Right hindlimb (tissue), 1 donor: Measurements from ENCODE around the gene ANKMY1.
"Not testable (repeated sequence)": the region's sequence is repeated elsewhere in the genome, so short reads cannot be mapped to it uniquely, and the experiment has no call there.

Experiments used
- DNase-seq: peaks from one replicate; pipeline ENCODE4 v3.0.0-alpha.2; 2018

Gene ANKMY1

DNA sequence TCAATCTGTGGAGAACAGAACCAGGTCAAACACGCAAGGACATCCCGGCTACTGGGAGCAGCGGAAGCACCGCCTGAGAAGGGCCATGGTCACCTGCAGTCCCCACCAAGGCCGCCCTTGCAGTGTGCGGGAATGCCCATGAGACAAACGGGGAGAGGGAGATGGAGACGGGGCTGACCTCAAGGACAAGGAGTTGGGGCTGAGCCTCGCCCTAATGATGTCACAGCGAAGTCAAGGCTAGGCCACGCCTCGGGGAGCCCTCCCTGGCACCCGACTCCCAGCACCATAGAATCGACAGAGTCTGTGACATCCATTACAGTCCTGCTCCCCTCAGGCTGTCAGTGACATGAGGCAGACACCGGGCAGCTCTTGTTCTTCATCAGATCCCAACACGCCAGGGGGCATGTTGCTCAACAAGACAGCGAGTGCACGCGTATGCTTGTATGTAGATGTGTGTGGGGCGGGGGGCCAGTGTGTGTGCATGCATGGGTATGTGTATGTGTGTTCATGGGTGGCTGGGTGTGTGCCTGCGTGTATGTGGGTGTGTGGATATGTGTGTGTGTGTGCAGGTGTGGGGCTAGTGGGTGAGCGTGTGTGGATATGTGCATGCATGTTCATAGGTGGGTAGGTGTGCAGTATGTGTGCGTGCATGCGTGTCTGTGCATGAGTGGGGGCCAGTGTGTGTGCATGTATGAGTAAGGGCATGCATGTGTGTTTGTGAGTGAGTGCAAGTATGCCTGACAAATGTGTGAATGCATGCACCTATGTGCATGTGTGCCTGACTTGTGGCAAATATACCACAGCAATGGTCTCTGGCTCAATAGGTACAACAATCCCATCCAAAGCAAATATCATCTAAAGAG, 57.0 kb downstream of the ANKMY1 start:
- DNase-seq: no peak

DNA sequence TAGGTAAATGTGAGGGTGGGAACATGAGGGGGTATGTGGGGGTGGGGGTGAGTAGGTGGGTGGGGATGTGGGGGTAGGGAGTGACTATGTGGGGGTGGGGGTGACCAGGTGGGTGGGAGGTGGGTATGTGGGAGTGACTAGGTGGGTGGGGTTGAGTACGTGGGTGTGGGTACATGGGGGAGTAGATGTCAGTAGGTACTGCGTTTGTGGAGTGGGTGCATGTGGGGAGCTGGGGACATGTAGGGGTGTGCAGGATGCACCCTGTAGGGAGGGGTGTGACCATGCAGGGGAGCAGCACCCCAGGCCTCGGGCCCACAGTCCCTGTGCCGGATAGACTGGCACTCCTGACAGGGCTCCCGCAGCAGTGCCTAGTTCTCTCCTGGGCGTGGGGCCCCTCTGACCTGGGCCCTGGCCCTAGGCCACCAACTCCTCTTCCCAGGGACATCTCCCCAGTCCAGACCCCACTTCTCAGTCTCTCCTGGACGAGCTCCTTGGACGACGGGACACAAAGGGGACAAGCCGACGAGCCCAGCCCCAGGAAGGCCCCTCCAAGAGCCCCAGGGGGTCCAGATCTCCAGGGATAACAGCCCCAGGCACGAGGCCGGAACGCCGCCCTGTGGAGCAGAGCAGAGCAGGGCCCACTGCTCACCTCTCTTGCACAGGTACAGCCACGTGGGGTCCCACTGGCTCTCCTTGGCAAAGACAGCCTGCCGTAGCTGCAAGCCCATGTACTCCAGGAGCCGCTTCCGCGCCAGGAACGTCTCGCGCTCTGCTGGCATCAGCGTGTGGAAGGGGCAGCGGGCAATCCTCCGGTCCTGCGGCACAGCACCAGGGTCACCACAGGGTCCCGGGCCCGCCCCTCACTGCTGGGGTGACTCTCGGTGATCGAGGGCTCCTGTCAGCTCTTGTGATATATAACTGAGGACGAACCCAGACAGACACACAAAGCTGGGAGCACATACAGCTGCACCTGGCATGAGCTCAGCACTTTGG, 58.2 kb downstream of the ANKMY1 start:
- no peak for DNase-seq

DNA sequence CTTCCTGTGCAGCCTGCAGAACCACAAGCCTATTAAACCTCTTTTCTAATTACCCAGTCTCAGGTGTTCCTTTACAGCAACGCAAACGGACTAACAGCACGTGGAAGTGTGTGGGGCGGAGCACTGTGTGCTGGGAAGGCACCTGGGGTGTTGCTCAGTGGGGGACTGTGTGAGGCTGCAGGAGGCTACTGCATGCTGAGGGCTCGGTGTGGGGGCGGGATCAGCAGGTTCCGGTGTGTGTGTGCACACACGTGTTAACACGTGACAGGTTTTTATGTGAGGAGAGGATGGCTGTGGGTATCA, 58.9 kb downstream of the ANKMY1 start:
- no peak for DNase-seq

DNA sequence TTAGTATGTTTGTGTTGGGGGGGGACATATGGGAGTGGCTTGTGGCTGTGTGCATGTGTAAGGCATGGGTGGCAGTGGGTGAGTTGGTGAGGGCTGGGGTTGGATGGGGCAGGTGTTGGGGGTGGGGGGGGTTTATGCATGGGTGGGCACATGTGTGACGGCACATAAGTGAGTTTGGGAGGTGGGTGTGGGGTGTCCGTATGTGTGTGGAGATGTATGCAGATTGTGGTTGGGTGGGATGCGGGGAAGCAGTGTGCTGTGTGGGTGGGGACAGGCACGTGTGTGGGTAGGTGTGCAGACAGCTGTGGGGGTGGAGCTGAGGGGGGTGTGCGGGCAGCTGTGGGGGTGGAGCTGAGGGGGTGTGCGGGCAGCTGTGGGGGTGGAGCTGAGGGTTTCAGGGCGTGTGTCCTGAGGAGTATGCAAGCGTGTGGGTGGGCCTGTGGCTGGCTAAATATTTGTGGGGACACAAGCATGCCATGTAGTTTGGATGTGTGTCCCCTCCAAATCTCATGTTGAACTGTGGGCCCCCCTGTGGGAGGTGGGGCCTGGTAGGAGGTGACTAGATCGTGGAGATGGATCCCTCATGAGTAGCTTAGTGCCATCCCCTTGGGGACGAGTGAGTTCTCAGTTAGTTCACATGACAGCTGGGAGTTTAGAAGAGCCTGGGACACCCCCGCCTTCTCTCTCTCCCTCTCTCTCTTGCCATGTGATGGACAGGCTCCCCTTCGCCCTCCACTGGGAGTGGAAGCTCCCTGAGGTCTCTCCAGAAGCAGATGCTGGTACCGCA, 59.4 kb downstream of the ANKMY1 start:
- no peak for DNase-seq

DNA sequence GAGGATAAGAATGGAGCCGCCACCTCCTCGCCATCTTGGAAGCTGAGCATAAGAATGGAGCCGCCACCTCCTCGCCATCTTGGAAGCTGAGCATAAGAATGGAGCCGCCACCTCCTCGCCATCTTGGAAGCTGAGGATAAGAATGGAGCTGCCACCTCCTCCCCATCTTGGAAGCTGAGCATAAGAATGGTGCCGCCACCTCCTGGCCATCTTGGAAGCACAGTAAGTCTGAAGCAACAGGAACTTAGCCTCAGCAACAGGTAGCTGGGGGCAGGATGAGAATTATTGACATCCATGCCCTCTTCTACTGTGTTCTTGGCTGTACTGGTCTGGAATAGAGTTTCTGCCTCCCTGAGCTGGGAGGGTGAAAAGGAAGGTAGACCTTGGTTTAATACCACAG, 60.7 kb downstream of the ANKMY1 start:
- not testable (repeated sequence) for DNase-seq

DNA sequence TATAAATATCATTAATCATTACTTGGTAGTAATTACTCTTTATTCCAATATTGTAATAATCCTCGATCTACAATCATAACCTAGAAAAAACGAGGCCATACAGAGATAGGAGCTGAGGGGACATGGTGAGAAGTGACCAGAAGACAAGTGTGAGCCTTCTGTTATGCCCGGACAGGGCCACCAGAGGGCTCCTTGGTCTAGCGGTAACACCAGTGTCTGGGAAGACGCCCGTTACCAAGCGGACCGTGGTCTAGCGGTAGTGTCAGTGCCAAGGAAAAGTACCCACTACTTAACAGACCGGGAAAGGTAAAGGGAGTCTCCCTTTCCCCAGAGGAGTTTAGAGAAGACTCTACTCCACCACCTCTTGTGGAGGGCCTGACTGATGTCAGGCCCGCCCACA, 62.8 kb downstream of the ANKMY1 start:
- DNase-seq: not testable (repeated sequence)

DNA sequence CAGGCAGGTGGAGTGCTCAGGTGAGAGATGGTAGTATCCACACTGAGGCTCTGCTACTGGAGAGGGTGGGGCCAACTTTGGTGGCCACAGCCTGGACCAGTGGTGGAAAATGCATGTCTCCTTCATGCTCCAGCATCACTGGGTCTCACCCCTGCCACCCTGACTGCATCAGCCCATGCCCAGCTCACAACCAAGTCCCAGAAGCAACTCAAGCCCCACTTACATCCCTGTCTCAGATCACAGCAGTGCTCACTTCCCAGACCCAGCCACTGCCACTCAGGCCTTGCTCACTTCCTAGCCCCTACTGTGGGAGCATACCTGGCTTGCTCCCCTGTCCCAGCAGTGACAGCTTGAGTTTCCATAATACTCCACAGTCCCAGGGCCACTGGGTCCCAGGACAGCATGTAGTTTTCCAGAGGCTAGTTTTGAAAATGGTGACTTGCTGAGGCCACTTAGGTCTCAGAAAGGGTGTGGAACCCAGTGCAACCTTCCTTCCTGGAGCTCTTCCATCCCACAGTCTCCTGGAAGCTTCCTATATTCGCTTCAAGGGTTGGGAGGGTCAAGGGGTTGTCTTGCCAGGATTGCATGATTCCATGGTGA, 63.5 kb downstream of the ANKMY1 start:
- no peak for DNase-seq

DNA sequence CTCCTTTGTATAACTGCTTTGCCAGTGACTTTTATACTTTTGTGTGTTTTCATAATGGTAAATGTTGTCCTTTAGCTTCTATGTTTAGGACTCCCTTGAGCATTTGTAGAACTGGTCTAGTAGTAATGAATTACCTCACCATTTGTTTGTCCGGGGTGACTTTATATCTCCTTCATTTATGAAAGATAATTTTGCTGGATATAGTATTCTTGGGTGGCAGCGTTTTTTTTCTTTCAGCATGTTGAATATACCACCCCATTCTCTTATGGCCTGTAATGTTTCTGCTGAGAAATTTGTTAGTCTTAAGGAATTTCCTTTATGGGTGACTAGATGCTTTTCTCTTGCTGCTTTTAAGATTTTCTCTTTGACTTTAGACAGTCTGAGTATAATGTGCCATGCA, 66.3 kb downstream of the ANKMY1 start:
- DNase-seq: no peak

DNA sequence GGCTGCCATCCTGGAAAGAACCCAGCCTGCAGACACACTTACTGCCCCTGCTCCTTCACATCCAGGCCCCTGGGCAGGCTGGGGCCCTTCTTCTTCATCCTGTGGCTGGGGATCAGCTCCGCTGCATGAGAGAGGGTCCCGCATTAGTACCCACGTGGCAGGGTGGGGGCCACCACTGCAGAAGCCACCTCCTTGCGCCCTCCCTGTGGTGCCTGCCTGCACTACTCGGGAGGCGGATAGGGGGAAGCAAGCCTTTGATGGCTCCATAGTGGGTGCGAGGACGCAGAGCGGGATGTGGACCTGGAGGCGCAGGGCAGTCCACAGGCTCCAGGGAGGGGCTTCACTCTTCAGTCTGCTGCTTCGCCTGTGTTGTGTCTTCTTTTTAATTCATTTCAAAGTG, 75.6 kb downstream of the ANKMY1 start:
- DNase-seq: no peak

DNA sequence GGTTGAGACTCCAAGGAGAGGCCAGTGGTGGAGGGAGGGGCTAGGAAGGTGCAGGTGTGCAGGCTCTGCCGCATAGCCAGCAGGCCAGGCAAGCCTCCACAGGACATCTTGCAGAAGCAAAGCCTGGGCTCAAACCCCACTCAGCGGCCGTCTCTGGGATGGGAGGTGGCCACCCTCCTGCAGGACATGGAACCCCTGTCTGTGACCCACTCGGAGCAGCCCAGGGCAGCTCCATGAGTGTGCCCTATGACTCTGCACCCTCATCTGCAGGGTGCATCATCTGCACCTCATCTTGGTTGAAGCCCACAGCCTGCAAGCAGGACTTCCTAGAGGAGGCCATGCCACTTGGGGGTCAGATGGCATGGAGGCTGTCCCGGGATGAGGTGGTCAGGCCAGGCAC, 76.1 kb downstream of the ANKMY1 start:
- DNase-seq: no peak

DNA sequence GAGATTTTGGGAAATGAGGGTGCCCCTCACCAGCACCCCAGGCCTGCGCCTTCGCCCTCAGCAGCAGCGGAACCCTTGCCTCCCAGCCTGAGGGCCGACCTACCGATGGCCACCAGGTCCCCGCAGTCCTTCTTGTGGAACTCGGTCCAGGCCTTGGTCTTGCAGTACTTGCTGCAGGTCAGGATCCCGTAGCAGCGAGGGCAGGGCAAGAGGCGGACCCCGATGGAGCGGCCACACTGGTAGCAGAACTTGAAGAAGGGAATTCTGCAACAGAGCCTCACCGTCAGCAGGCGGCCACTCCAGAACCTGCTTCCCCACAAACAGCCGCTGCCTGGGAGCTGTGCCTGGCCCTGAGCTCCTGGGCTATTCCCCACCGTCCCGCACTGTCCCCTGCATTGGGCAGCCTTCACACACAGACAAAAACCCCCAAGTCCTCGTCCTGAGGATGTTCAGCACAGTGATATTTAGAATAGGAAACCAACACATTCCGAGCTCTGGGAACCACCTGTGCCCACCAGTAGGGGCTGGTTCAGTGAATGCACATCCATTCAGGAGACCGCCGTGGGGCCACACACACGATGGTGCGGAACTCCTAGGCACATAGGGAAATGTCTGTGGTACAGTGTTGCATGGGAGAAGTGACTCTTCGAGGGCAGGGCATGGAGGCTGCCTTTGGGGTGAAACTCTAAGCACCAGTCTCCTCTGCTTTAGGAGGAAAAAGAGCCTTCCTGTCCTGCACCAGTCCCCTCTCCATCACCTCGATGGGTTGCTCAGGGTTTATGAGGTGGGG, 76.8 kb downstream of the ANKMY1 start:
- no peak for DNase-seq

DNA sequence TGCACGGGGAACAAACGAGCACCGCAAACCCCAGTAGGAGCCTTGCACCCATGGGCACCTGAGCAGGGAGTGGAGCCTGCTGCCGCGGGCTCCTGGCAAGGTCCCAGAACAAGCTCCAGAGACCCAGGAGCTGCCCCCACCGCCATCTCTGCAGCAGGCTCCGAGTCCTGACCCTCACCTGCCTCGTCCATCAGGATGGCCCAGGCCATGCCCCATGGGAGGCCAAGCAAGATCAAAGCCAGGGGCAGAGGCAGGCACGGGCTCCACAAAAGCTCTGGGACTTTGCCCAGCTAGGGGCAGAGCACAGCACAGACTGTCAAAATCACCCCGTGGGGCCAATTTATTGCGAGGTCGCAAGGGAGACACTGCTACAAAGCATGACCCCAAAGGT, 78.7 kb downstream of the ANKMY1 start:
- no peak for DNase-seq

DNA sequence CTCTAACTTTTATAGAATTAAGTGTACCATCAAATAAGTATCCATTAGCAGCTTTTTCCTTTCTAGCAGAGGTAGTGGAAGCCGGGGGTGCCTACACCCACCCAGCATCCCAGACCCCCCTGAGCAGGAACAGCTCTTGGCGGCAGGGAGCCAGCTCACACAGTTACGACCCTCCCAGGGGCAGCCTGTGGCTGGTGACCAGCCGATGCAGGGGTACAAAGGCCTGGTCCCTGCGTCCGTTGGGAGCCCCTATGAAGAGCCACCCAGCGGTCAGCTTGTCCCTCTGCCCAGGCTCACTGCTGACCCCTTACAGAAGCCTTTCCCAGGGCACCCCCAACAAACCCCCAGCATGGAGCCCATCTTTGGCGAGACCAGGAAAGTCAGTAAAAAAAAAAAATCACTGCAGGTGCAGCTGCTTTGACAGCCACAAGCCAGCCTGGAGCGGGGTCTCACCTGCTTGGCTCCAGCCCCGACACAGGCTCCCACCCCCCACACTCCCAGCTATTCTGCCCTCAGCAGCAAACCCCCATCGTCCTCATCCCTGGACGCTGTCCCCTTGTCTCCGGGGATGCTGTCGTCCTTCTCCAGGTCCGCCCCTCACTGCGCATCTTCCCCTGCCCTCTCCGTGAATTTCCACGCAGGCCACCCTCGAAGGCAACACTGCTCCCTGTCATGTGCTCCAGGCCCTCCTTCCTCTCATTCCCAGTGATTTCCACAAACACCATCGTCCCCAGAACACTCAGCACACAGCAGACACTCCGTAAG, 79.3 kb downstream of the ANKMY1 start:
- no peak for DNase-seq

DNA sequence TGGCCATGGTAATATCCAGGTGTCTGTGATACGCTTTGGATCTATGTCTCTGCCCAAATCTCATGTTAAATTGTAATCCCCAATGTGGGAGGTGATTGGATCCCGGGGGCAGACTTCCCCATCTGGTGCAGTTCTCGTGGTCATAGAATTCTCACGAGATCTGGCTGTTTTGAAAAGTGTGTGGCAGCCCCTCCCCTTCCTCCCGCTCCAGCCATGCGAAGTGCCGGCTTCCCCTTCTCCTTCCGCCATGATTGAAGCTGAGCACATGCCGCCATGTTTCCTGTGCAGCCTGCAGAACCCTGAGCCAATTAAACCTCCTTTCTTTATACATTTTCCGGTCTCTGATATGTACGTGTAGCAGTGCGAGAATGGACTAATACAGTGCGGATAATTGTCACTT, 79.9 kb downstream of the ANKMY1 start:
- DNase-seq: no peak

DNA sequence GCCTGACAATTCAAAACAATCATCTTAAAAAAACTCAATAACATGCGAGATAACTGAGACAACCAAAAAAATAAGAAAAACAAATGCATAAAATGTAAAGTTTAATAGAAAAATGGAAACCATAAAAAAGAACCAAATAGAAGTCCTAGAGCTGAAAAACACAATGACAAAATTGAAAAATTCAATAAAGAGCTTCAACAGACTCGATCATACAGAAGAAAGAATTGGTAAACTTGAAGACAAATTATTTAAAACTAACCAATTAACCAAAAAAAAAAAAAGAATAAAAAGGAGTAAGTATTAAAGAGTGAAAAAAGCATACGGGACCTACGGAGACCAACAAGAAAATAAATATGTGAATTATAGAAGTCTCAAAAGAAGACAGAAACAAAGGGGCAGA, 84.6 kb downstream of the ANKMY1 start:
- DNase-seq: no peak

DNA sequence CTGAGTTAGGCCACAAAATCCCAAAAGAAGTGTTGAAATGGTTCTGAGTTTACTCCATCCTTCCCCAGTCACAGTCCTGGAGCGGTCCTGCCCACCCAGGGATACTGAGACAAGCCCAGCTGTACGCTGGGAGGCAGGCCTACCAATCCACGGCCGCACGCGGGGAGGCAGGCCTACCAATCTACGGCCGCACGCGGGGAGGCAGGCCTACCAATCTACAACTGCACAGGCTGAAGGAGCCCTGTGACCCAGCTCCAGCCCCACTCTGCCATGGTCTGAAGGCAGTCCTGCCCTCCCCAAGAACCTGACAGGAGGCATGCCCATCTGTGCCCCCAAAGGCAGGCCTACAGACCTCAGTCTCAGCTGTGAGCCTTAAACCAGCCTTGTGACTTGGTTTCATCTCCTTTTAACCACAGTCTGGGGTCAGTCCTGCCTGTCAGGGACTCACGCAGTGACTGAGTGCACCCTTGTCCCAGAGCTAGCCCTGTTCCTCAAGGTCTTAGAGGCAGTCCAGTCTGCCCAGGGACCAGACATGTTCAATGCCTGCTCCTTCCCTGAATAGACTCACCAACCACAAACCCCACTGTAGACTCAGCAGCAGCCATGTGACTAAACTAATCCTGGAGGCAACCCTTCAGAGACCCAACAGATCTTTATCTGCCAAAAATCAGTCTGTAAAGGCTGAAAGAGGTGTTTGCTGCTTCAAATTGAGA, 85.6 kb downstream of the ANKMY1 start:
- no peak for DNase-seq

DNA sequence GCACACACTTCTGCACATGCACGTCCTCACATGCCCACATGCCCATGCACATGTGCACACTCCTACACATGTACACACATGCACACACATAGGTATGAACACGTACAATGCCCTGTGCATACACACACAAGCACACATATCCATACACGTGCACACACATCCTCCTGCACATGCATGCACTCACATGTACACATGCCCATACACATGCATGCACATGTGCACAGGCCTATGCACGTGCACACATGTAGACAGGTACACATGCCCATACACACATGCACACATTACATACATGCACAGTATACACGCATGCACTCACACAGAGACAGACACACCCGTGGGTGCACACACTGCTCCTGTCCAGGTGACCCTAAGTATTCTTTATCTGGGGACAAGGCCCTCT, 88.0 kb downstream of the ANKMY1 start:
- DNase-seq: no peak

DNA sequence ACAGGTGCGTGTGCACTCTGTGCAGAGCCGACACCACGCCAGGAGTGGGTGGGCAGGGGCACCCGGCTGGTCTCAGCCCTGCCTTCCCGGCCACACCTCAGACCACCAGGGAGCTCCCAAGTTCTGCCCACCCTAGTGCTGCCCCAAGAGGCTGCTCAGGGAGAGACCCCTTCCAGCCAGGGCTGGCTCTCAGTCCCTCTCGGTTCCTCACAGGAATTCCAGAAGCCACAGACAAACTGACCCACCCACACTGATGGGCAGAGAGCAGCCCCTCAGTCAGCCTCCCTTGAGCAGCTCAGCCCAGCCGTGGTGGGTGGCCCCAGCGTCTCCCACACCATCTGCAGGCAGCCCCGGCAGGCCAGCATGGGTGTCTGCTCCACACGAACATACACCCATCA, 88.5 kb downstream of the ANKMY1 start:
- DNase-seq: peak; percentile 32

DNA sequence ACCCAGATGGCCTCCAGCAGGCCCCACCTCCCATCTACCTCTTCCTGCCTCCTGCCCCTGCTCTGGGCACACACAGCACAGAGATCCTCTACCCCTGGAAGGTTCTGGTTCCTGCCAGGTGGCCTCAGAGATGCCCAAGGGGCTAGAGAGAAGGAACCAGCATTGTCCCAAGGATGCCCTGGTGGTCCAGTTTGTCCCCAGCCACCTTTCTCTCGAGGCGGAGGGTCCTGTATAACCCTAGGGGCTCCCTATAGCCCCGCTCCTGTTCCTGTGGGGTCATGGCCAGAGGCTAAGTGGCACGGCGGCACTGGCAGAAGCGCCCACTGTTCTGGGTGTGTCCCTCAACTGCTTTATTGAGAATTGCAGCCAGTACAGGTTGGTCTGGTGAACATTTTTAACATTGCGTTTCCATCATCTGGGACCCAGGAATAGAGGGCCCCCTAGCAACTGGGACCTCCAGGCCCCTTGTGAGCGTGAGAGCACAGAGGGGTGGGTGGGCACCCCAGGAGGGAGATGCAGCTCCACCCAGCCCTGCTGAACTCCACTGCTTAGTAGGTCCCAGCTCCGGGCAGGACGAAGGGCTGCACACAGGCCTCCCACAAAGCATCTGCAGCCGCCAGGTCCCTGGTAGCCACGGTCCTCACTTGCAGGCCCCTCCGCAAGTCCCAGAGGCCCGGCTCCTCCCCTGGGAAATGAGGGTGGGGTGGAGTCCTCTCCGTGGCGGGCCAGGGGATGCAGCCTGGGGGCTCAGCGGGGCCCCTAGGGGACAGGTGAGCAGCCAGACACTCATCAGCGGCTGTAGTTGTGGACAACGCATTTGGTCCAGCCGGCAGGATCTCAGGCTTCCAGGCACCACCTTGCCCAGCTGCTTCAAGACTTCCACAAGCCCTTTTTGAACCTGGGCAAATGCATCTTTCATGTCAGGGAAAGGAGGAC, 89.2 kb downstream of the ANKMY1 start:
- peak; percentile 17 for DNase-seq
